T-cell (primary cell): Measurements from ENCODE around the gene ADPRHL1. TPM values are rescaled to one million over a fixed set of nuclear protein-coding genes. Genes with fewer than 3 reads are reported as not detected.

Experiments
- ATAC-seq, 4 experiments: fragments of 200-7000 bp in 3 of 4; fragments of 150-1000 bp in 1 of 4; cut with Tn5 transposase; replicated peaks in 1 of 4; 1 replicate in 3 of 4; 2 replicates in 1 of 4; pipeline ENCODE4 v1.10.0; 2021; ENCODE audit warnings: moderate library complexity in 3 of 4, mild to moderate bottlenecking in 2 of 4, moderate number of reproducible peaks in 1 of 4
- CTCF ChIA-PET, 2 donors: fragments of 300-600 bp; sonication (Branson Sonifier 250); formaldehyde crosslinking; loops; one replicate each; lab custom pipeline; 2022; ENCODE audit warnings: antibody characterized with exemption in 2 of 2; lab: Charles Lee
- POLR2A ChIA-PET, 2 donors: fragments of 300-600 bp; sonication (Branson Sonifier 250); formaldehyde crosslinking; loops; one replicate each; lab custom pipeline; 2022; ENCODE audit warnings: antibody characterized with exemption in 2 of 2; lab: Charles Lee
- DNase-seq, 35 experiments: peaks; one replicate each; pipeline versions ENCODE4 v3.0.0 to v3.0.0-alpha.2; 2013 to 2023
- H3K27ac ChIP-seq: one replicate; pipeline ENCODE4 v1.5.1; 2013; ENCODE audit warnings: low read length
- H3K27me3 ChIP-seq, 2 experiments: replicated peaks in 1 of 2; 1 replicate in 1 of 2; 2 replicates in 1 of 2; pipeline versions ENCODE4 v1.6.1 to v1.7.0; 2013; ENCODE audit warnings: low read length in 1 of 2, mixed read lengths in 1 of 2; ENCODE audit not compliant: control insufficient read depth in 2 of 2, insufficient read depth in 2 of 2; ENCODE audit errors: extremely low read depth in 1 of 2
- H3K36me3 ChIP-seq, 2 donors: 1 replicate in 1 of 2; 2 replicates in 1 of 2; pipeline versions ENCODE4 v1.6.1 to v1.7.0; 2013; ENCODE audit warnings: low read length in 1 of 2; ENCODE audit not compliant: control insufficient read depth in 2 of 2, insufficient read depth in 1 of 2; ENCODE audit errors: extremely low read depth in 1 of 2
- H3K4me1 ChIP-seq, 2 experiments: 1 replicate in 1 of 2; 2 replicates in 1 of 2; pipeline versions ENCODE4 v1.6.1 to v1.7.0; 2013; ENCODE audit warnings: low read length in 2 of 2, mixed read lengths in 1 of 2; ENCODE audit not compliant: insufficient read depth in 2 of 2, control insufficient read depth in 1 of 2; ENCODE audit errors: extremely low read depth in 1 of 2
- H3K4me3 ChIP-seq, 2 donors: 1 replicate in 1 of 2; 2 replicates in 1 of 2; pipeline versions ENCODE4 v1.5.1 to v1.7.0; 2013; ENCODE audit warnings: mild to moderate bottlenecking in 2 of 2, low read length in 1 of 2, moderate library complexity in 1 of 2; ENCODE audit not compliant: control insufficient read depth in 1 of 2; ENCODE audit errors: extremely low read depth in 1 of 2
- H3K9me3 ChIP-seq: 2 replicates; pipeline ENCODE4 v1.7.0; 2013
- H3K27ac Mint-ChIP-seq, 2 donors: one replicate each; pipeline ENCODE4 v1.8.0; 2020 to 2021; ENCODE audit warnings: mild to moderate bottlenecking in 2 of 2, mixed read lengths in 2 of 2
- H3K27me3 Mint-ChIP-seq, 2 donors: one replicate each; pipeline ENCODE4 v1.8.0; 2021 to 2022; ENCODE audit warnings: mixed read lengths in 2 of 2
- H3K36me3 Mint-ChIP-seq: one replicate; pipeline ENCODE4 v1.8.0; 2021; ENCODE audit warnings: mixed read lengths
- H3K4me1 Mint-ChIP-seq, 3 donors: one replicate each; pipeline ENCODE4 v1.8.0; 2020 to 2022; ENCODE audit warnings: mixed read lengths in 3 of 3, mild to moderate bottlenecking in 1 of 3
- H3K4me3 Mint-ChIP-seq, 3 donors: one replicate each; pipeline ENCODE4 v1.8.0; 2020 to 2022; ENCODE audit warnings: mild to moderate bottlenecking in 3 of 3, mixed read lengths in 3 of 3, moderate library complexity in 3 of 3
- H3K9me3 Mint-ChIP-seq, 3 donors: one replicate each; pipeline ENCODE4 v1.8.0; 2020 to 2022; ENCODE audit warnings: mixed read lengths in 3 of 3
- WGBS: methylation state at CpG from one replicate; pipeline ENCODE4 v1.1.5; 2013; ENCODE audit warnings: missing lambda C conversion rate; ENCODE audit not compliant: insufficient coverage; 5-methylcytosine and 5-hydroxymethylcytosine counted together
- total RNA-seq, 35 experiments: library from RNA in 6 of 35; stranded (reverse) in 6 of 35; fragments of 120-200 nt in 1 of 35; gene quantifications; one replicate each; pipeline versions ENCODE4 v1.2.1 to v1.2.4 and lab custom pipeline; 2013 to 2026

Gene ADPRHL1
- total RNA-seq, 5 donors from 2014 or later (not counting 1 experiment from before 2014, with no cell fraction given): 0.37 to 1.7 (median 0.92) TPM

DNA sequence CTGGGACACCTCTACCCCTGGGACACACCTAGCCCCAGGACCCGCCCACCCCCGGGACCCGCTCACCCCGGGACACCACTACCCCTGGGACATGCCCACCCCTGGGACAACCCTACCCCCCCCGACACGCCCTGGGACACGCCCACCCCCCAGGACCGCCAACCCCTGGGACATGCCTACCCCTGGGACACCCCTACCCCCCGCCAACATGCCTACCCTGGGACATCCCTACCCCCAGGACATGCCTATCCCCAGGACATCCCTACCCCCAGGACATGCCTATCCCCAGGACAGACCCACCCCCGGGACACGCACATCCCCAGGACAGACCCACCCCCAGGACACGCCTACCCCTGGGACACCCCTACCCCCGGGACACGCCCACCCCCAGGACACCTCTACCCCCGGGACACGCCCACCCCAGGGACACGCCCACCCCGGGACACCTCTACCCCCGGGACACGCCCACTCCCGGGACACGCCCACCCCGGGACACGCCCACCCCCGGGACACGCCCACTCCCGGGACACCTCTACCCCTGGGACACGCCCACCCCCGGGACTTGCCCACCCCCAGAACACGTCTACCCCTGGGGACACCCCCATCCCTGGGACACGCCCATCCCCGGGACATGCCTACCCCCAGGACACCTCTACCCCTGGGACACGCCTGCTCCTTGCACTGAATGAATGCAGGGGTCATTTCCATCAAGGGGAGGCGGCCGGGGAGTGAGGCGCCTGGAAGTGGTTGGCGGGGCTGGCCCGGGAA is 32.3 kb downstream of the ADPRHL1 start:
- no peak overlapping the region for H3K27ac ChIP-seq
- H3K9me3 ChIP-seq: no peaks in the 10 kb centered on the region
- CTCF ChIA-PET: no interaction called here
- Mint-ChIP-seq H3K36me3 (no peaks in the 10 kb centered on the region), H3K4me1 (no peaks in the 10 kb centered on the region), H3K27ac (no peak overlapping the region), H3K27me3 (peaks cover 8 to 9% of the 10 kb centered on the region in 2 donors), H3K4me3 (no peak overlapping the region), H3K9me3 (no peaks in the 10 kb centered on the region)
- 77% methylated on average over 10 of the region's 38 CpGs for WGBS
- ATAC-seq (no peak), DNase-seq (no peak)
- POLR2A ChIA-PET: no interaction called here
- H3K4me3 ChIP-seq: no peak overlapping the region
- no peaks in the 10 kb centered on the region for H3K4me1 ChIP-seq
- H3K27me3 ChIP-seq: peaks cover 0 to 20% of the 10 kb centered on the region in 2 experiments
- no peaks in the 10 kb centered on the region for H3K36me3 ChIP-seq

DNA sequence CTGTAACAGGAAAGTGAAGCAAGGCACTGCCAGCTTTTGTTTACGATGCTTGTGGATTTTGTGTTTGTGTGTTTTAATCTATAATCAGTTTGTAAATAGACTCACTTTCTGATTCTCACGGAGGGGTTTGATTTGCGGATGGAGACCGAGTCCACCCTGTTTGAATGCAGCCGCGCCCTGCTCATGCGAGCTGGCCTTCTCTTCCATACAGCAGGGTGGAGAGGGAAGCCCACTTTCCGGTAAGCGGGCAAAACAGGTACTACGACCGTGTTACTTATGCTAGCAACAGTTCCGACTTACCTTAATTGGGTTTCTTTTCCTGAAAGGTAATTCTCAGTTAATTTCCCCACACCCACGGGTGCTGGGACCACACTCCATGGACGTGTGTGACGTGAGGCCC is 33.1 kb downstream of the ADPRHL1 start:
- WGBS: 93% methylated on average over 14 of the region's 15 CpGs
- Histone ChIP-seq H3K36me3 (no peaks in the 10 kb centered on the region), H3K4me3 (no peak overlapping the region), H3K9me3 (no peaks in the 10 kb centered on the region), H3K4me1 (no peaks in the 10 kb centered on the region), H3K27me3 (peaks cover 0 to 20% of the 10 kb centered on the region in 2 experiments), H3K27ac (no peak overlapping the region)
- Mint-ChIP-seq H3K9me3 (no peaks in the 10 kb centered on the region), H3K27ac (no peak overlapping the region), H3K4me3 (no peak overlapping the region), H3K36me3 (no peaks in the 10 kb centered on the region), H3K27me3 (peaks cover 8 to 9% of the 10 kb centered on the region in 2 donors), H3K4me1 (no peaks in the 10 kb centered on the region)
- ATAC-seq: no peak
- CTCF ChIA-PET: no interaction called here
- DNase-seq: no peak
- POLR2A ChIA-PET: no interaction called here

DNA sequence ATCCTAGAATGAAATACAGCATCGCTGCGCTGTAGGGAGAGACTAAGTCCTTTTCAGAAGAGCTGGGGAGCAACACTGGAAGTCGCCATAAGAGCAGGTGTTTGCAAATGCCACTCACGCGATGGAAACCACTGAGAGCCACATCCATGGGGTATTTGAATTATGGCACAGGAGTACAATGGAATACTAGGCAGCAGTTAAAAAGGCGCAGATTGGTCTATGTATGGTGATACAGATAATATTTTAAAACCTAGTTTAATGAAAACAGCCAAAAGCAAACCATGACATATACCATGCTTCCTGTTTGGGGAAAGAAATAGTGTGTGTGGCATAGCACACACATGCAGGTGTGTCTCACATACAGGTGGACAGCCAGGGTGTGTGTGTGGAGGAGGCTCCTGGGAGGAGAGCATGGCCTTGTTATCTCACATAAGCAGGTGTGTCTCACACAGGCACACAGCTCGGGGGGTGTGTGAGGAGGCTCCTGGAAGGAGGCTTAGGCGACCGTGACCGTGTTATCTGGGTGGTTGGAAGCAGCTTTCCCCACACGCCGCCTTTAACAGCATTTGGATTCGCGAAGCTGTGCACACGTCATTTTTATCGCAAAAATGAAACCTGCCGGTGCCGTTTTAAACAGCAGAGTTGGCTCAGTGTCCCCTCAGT is 33.6 kb downstream of the ADPRHL1 start:
- POLR2A ChIA-PET: no interaction called here
- no peak overlapping the region for H3K4me3 ChIP-seq
- no peaks in the 10 kb centered on the region for H3K9me3 ChIP-seq
- Mint-ChIP-seq H3K4me3 (no peak overlapping the region), H3K27ac (no peak overlapping the region), H3K36me3 (no peaks in the 10 kb centered on the region), H3K4me1 (no peaks in the 10 kb centered on the region), H3K9me3 (no peaks in the 10 kb centered on the region), H3K27me3 (peaks cover 8 to 9% of the 10 kb centered on the region in 2 donors)
- WGBS: 95% methylated on average over 12 of the region's 18 CpGs
- CTCF ChIA-PET: no interaction called here
- H3K36me3 ChIP-seq: no peaks in the 10 kb centered on the region
- no peaks in the 10 kb centered on the region for H3K4me1 ChIP-seq
- DNase-seq (no peak), ATAC-seq (no peak)
- no peak overlapping the region for H3K27ac ChIP-seq
- H3K27me3 ChIP-seq: peaks cover 0 to 25% of the 10 kb centered on the region in 2 experiments

DNA sequence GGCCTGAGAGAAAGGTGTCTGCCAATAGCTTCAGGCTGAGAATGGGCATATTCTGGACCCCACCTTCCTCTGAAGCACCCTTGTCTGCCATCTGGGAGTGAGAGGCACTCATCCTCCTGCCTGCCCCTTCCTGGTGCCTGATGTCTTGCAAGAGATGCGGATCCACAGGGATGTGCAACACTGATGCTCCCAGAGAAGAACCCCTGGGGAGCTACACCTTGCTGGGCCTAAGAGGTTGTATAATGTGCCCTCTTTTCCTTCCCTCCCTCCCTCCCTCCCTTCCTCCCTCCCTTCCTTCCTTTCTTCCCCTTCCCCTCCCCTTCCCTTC is 34.6 kb downstream of the ADPRHL1 start:
- Mint-ChIP-seq H3K9me3 (no peaks in the 10 kb centered on the region), H3K36me3 (no peaks in the 10 kb centered on the region), H3K27me3 (peaks cover 8 to 9% of the 10 kb centered on the region in 2 donors), H3K27ac (no peak overlapping the region), H3K4me3 (no peak overlapping the region), H3K4me1 (no peaks in the 10 kb centered on the region)
- POLR2A ChIA-PET: no interaction called here
- CTCF ChIA-PET: no interaction called here
- H3K27ac ChIP-seq: no peak overlapping the region
- WGBS: no CpG with 5 or more reads among the region's 1 CpG
- H3K4me1 ChIP-seq: no peaks in the 10 kb centered on the region
- H3K4me3 ChIP-seq: no peak overlapping the region
- H3K27me3 ChIP-seq: peaks cover 0 to 25% of the 10 kb centered on the region in 2 experiments
- no peaks in the 10 kb centered on the region for H3K36me3 ChIP-seq
- ATAC-seq (no peak), DNase-seq (no peak)
- no peaks in the 10 kb centered on the region for H3K9me3 ChIP-seq

DNA sequence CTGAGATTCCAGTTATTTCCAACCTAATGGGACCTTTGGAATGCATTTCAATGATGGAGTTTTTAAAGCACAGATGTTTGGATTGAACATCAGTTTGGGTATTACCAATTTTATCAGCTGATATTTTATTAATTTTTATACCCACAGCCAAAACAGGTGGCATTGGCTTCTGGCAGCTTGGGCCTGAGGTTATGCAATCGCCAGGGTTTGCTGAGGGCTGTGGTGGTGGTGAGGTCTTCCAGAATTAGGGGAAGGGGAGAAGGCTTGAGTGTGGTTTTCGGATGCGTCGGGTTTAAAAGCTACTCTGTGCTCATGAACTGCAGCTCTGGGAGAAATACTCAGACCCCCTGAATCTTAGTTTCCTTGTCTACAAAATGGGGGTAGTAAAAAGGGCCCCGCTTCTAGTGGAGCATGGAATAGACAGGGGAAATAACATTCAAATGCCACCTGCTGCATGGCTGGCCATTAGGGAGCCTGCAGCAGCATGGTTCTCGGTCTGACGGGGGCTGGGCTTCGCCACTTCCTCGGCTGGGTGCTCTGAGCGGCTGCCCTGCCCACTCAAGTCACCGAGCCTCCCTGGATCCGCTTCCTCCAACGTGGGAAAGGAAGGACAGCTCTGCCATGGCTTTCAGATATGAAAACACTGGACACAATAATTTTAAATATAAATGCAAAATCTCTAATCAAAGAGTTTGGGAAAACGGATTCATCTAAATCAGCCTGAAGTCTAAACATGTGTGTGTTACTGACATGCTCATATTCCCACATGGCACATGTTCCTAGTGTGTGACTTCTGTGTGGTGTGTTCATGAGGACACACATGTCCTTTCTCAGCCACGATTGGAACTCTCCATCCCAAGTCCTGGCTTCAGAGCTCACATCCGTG is 35.2 kb downstream of the ADPRHL1 start:
- CTCF ChIA-PET: no interaction called here

DNA sequence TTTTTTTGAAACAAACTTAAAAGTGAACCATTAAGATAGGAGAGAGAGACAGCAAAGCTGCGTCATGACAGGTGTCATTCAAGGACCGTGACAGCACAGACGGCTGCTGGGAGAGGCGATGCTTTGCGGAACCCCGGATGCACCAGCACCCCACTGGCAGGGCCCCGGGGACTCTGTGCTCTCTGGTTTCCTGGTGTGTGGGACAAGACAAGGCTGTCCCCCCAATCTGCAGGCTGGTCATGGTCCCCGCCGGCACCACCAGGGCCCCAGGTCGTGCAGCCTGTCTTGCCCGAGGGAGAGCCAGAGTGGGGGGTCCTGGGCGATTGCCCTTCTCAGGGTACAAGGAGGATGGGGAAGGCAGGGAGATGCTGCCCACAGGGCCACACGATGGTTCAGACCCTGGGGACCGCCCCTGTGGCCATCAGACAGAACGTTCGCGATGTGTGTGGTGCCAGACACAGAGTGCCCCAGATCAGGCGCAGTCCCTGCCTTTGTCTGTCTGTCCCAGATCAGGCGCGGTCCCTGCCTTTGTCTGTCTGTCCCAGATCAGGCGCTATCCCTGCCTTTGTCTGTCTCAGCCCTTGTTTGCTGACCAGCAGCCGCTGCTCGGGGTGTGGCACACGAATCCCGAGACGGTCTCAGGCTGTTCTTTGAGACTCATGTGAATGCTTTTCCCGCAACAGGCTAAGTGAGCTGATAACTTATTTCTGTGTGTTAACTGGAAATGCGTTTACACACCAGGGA is 36.1 kb downstream of the ADPRHL1 start:
- 88% methylated on average over 22 of the region's 28 CpGs for WGBS
- H3K27me3 ChIP-seq: peaks cover 0 to 29% of the 10 kb centered on the region in 2 experiments
- no peak for DNase-seq
- no peaks in the 10 kb centered on the region for H3K36me3 ChIP-seq
- Mint-ChIP-seq H3K27ac (no peak overlapping the region), H3K9me3 (no peaks in the 10 kb centered on the region), H3K27me3 (peaks cover 8 to 9% of the 10 kb centered on the region in 2 donors), H3K4me1 (no peaks in the 10 kb centered on the region), H3K4me3 (no peak overlapping the region), H3K36me3 (no peaks in the 10 kb centered on the region)
- H3K4me1 ChIP-seq: no peaks in the 10 kb centered on the region
- H3K4me3 ChIP-seq: no peak overlapping the region
- ATAC-seq: no peak
- H3K9me3 ChIP-seq: no peaks in the 10 kb centered on the region
- POLR2A ChIA-PET: no interaction called here
- H3K27ac ChIP-seq: no peak overlapping the region
- CTCF ChIA-PET: no interaction called here

More for the DNA sequence above, 35.2 kb downstream of the ADPRHL1 start:
- H3K4me1 ChIP-seq: no peaks in the 10 kb centered on the region
- no peaks in the 10 kb centered on the region for H3K4me1 Mint-ChIP-seq
- POLR2A ChIA-PET: no interaction called here
- H3K27me3 ChIP-seq: peaks cover 0 to 28% of the 10 kb centered on the region in 2 experiments
- no peak overlapping the region for H3K4me3 ChIP-seq
- H3K36me3 Mint-ChIP-seq: no peaks in the 10 kb centered on the region
- no peak overlapping the region for H3K27ac Mint-ChIP-seq
- no peaks in the 10 kb centered on the region for H3K36me3 ChIP-seq
- H3K9me3 ChIP-seq: no peaks in the 10 kb centered on the region
- DNase-seq (no peak), ATAC-seq (no peak)
- H3K27ac ChIP-seq: no peak overlapping the region
- no peaks in the 10 kb centered on the region for H3K9me3 Mint-ChIP-seq
- WGBS: 79% methylated on average over 8 of the region's 16 CpGs
- no peak overlapping the region for H3K4me3 Mint-ChIP-seq
- H3K27me3 Mint-ChIP-seq: peaks cover 8 to 9% of the 10 kb centered on the region in 2 donors
